GM23248 (cell line): Measurements from ENCODE around the gene ACTR1A. TPM values are rescaled to one million over a fixed set of nuclear protein-coding genes. Genes with fewer than 3 reads are reported as not detected.
"Not testable (repeated sequence)": the region's sequence is repeated elsewhere in the genome, so short reads cannot be mapped to it uniquely, and the experiment has no call there.

Experiments used
- DNase-seq: peaks from one replicate; pipeline ENCODE4 v3.0.0-alpha.2; 2015
- H2AFZ ChIP-seq: fragments of 200-600 bp; sonication (generic); 2 replicates; pipeline ENCODE4 v1.6.1; 2016; ENCODE audit warnings: antibody characterized with exemption
- H3F3A ChIP-seq: fragments of 200-600 bp; sonication (generic); 2 replicates; pipeline ENCODE4 v1.6.1; 2016; ENCODE audit warnings: mild to moderate bottlenecking, antibody characterized with exemption, mixed run types; ENCODE audit not compliant: insufficient read depth
- H3K27ac ChIP-seq: fragments of 200-600 bp; sonication (generic); 2 replicates; pipeline ENCODE4 v1.5.1; 2016; ENCODE audit warnings: mild to moderate bottlenecking
- H3K27me3 ChIP-seq: fragments of 200-600 bp; sonication (generic); replicated peaks from 2 replicates; pipeline ENCODE4 v1.6.1; 2016; ENCODE audit warnings: mild to moderate bottlenecking; ENCODE audit not compliant: insufficient read depth
- H3K36me3 ChIP-seq: fragments of 200-600 bp; sonication (generic); 2 replicates; pipeline ENCODE4 v1.6.1; 2016; ENCODE audit warnings: low read depth, mild to moderate bottlenecking
- H3K4me1 ChIP-seq: fragments of 200-600 bp; sonication (generic); 2 replicates; pipeline ENCODE4 v1.6.1; 2016; ENCODE audit warnings: mild to moderate bottlenecking; ENCODE audit not compliant: insufficient read depth
- H3K4me2 ChIP-seq: fragments of 200-600 bp; sonication (generic); one replicate; pipeline ENCODE4 v1.6.1; 2016; ENCODE audit warnings: mild to moderate bottlenecking; ENCODE audit not compliant: unreplicated experiment
- H3K4me3 ChIP-seq: fragments of 200-600 bp; sonication (generic); 2 replicates; pipeline ENCODE4 v1.5.1; 2016; ENCODE audit warnings: mild to moderate bottlenecking
- H3K79me2 ChIP-seq: fragments of 200-600 bp; sonication (generic); 2 replicates; pipeline ENCODE4 v1.6.1; 2016; ENCODE audit warnings: mild to moderate bottlenecking; ENCODE audit not compliant: insufficient read depth
- H3K9ac ChIP-seq: fragments of 200-600 bp; sonication (generic); 2 replicates; pipeline ENCODE4 v1.6.1; 2016; ENCODE audit warnings: mild to moderate bottlenecking
- H3K9me2 ChIP-seq: fragments of 200-600 bp; sonication (generic); 2 replicates; pipeline ENCODE4 v1.6.1; 2016; ENCODE audit warnings: mixed run types, mild to moderate bottlenecking, moderate library complexity; ENCODE audit not compliant: insufficient read depth
- H3K9me3 ChIP-seq: fragments of 200-600 bp; sonication (generic); one replicate; pipeline ENCODE4 v1.6.1; 2017; ENCODE audit warnings: low read depth
- H4K20me1 ChIP-seq: fragments of 200-600 bp; sonication (generic); 2 replicates; pipeline ENCODE4 v1.6.0; 2016; ENCODE audit not compliant: insufficient read depth
- EZH2 ChIP-seq: fragments of 200-600 bp; sonication (generic); IDR thresholded peaks from 2 replicates; pipeline ENCODE4 v1.6.1; 2018; ENCODE audit warnings: antibody characterized with exemption, mild to moderate bottlenecking; ENCODE audit not compliant: insufficient read depth, poor library complexity, severe bottlenecking
- EZH2phosphoT487 ChIP-seq: fragments of 200-600 bp; sonication (generic); IDR thresholded peaks from 2 replicates; pipeline ENCODE4 v1.6.1; 2018; ENCODE audit warnings: antibody characterized with exemption, moderate library complexity, mild to moderate bottlenecking, low read depth; ENCODE audit not compliant: insufficient read depth
- WGBS, 2 experiments: methylation state at CpG; one replicate each; pipeline ENCODE4 v1.1.6; 2015 to 2017; ENCODE audit warnings: low lambda C conversion rate in 2 of 2, low coverage in 1 of 2; ENCODE audit errors: missing lambda C conversion rate in 2 of 2; 5-methylcytosine and 5-hydroxymethylcytosine counted together
- in situ Hi-C: fragments of 300-500 bp; cut with MboI; formaldehyde crosslinking; loops from 2 replicates; pipeline ENCODE4 v1.15.0; 2020
- polyA plus RNA-seq: library from polyadenylated mRNA; unstranded; fragments of >200 nt; fragmentation: Nextera tagmentation; extraction: Ambion mirVana; gene quantifications from 2 replicates; pipeline ENCODE4 v1.2.1, GENCODE V29; 2016
- total RNA-seq: library from RNA; depleted of rRNA; stranded (reverse); fragments of >200 nt; shearing (Covaris generic); gene quantifications from 2 replicates; pipeline ENCODE4 v1.2.3, GENCODE V29; 2014

ACTR1A gene
- total and polyA plus RNA-seq, 2 experiments from 2014 or later = 127 to 134 TPM

GRCh38 chr10:102455893-102456471, 46.5 kb downstream of the ACTR1A start:
- H3K79me2 ChIP-seq = no peaks in the 10 kb centered on the region
- 44 to 52% methylated on average over 7 of the region's 7 CpGs for WGBS, 2 experiments
- H3K4me2 ChIP-seq = no peak overlapping the region
- H3F3A ChIP-seq = peaks cover 27% of the 10 kb centered on the region
- peak; percentile 89 for DNase-seq
- no peaks in the 10 kb centered on the region for H3K36me3 ChIP-seq
- H3K9me2 ChIP-seq = no peaks in the 10 kb centered on the region
- no peaks in the 10 kb centered on the region for H4K20me1 ChIP-seq
- TF ChIP-seq EZH2phosphoT487 (no peak), EZH2 (no peak)
- peaks cover 28% of the 10 kb centered on the region for H3K4me1 ChIP-seq
- H3K27ac ChIP-seq = peak overlapping the region; percentile 66
- H3K4me3 ChIP-seq = no peak overlapping the region
- H3K9me3 ChIP-seq = no peaks in the 10 kb centered on the region
- no peaks in the 10 kb centered on the region for H3K27me3 ChIP-seq
- in situ Hi-C loops = no loop called here
- H2AFZ ChIP-seq = peak overlapping the region; percentile 75
- H3K9ac ChIP-seq = peak overlapping the region; percentile 36; the same call in 1 of the 2 replicates

- H3K9me3 ChIP-seq, H3K79me2 ChIP-seq: not testable (repeated sequence)
Observed at GRCh38 chr10:102454662-102455487, 47.6 kb downstream of the ACTR1A start.

DNA sequence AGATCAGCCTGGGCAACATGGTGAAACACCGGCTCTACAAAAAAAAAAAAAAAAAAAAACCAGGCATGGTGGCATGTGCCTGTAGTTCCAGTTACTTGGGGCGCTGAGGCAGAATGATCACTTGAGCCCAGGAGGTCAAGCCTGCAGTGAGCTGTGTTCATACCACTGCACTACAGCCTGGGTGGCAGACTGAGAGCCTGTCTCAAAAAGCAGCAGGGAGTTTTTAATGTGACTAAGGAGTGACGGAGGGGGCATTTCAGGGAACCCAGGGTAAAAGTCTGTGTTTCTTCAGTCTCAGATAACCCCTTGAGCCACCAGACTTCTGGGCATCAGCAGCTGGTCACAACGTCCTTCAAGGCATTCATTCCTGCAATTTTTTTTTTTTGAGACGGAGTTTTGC, 49.0 kb downstream of the ACTR1A start:
- TF ChIP-seq EZH2 = no peak
- no peak for TF ChIP-seq EZH2phosphoT487
- Histone ChIP-seq H3K36me3 (no peaks in the 10 kb centered on the region), H3K4me3 (no peak overlapping the region), H3K4me2 (no peak overlapping the region), H3K9me2 (no peaks in the 10 kb centered on the region), H3K79me2 (no peaks in the 10 kb centered on the region), H2AFZ (no peak overlapping the region), H3K9ac (no peak overlapping the region), H4K20me1 (no peaks in the 10 kb centered on the region), H3F3A (peaks cover 27% of the 10 kb centered on the region), H3K27me3 (no peaks in the 10 kb centered on the region), H3K9me3 (no peaks in the 10 kb centered on the region), H3K4me1 (peaks cover 28% of the 10 kb centered on the region), H3K27ac (peak overlapping the region; percentile 60)
- in situ Hi-C loops = no loop called here
- WGBS, 2 experiments = 62 to 69% methylated on average over 5 of the region's 5 CpGs
- DNase-seq = no peak

More at GRCh38 chr10:102454662-102455487, 47.6 kb downstream of the ACTR1A start:
- DNase-seq, H3K27me3 ChIP-seq, H3K36me3 ChIP-seq, H3K4me2 ChIP-seq, in situ Hi-C loops, H3K9me2 ChIP-seq, H3K4me3 ChIP-seq, H2AFZ ChIP-seq, H4K20me1 ChIP-seq: not testable (repeated sequence)
- WGBS, 2 experiments = 80 to 83% methylated on average over 13 of the region's 13 CpGs
- H3K9ac ChIP-seq = 0 out of 2 replicates have a peak overlapping the region, but pooled peaks have one; percentile 43
- peaks cover 28% of the 10 kb centered on the region for H3K4me1 ChIP-seq
- peak overlapping the region; percentile 66 for H3K27ac ChIP-seq
- peaks cover 27% of the 10 kb centered on the region for H3F3A ChIP-seq

DNA sequence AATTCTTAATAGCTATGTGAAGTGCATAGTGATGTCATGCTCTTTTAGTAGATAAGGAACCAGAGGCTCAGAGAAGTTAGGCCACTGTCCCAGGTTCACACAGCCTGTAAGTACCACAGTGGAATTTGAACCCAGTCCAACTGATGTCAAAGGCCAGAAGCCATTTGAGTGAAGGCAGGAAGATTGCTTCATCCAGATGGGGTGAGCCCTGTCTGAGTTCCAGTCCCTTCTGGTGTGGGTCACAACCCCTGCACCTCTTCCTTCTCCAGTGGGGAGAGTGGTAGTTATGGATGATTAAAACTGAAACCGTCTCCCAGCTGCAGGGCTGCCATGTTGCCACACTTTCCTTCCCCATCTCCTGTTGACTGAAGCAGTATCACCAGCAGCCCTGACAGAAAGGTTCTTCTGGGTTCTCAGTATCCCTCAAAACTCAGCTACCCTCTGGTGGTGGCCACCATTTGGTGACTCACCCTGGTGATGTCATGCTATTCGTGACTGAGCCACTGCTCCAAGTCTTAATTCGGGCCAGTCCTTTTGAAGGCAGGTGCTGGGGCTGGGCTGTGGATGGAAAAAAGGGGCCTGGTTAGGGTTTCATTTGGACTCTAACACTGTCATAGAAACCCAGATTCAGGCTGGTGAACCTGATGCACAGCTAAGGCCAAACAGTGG, 49.7 kb downstream of the ACTR1A start:
- H3K4me3 ChIP-seq = no peak overlapping the region
- no peaks in the 10 kb centered on the region for H3K36me3 ChIP-seq
- DNase-seq = peak; percentile 88
- no peaks in the 10 kb centered on the region for H4K20me1 ChIP-seq
- no peak overlapping the region for H3K9ac ChIP-seq
- no peaks in the 10 kb centered on the region for H3K9me2 ChIP-seq
- TF ChIP-seq EZH2phosphoT487 = no peak
- no peak for TF ChIP-seq EZH2
- H3K27me3 ChIP-seq = no peaks in the 10 kb centered on the region
- H3K4me1 ChIP-seq = peaks cover 28% of the 10 kb centered on the region
- H3K4me2 ChIP-seq = no peak overlapping the region
- H3K79me2 ChIP-seq = no peaks in the 10 kb centered on the region
- peak overlapping the region; percentile 60 for H3K27ac ChIP-seq
- in situ Hi-C loops = no loop called here
- H3F3A ChIP-seq = peaks cover 27% of the 10 kb centered on the region
- WGBS, 2 experiments = 22 to 28% methylated on average over 3 of the region's 3 CpGs
- no peak overlapping the region for H2AFZ ChIP-seq
- no peaks in the 10 kb centered on the region for H3K9me3 ChIP-seq
